Measurements from ENCODE around the gene B3GNT5. TPM values are rescaled to one million over a fixed set of nuclear protein-coding genes. Genes with fewer than 3 reads are reported as not detected.

The B3GNT5 gene
- total RNA-seq, 3 donors from 2014 or later, result 3.0 to 12.1 (median 6.2) TPM

DNA sequence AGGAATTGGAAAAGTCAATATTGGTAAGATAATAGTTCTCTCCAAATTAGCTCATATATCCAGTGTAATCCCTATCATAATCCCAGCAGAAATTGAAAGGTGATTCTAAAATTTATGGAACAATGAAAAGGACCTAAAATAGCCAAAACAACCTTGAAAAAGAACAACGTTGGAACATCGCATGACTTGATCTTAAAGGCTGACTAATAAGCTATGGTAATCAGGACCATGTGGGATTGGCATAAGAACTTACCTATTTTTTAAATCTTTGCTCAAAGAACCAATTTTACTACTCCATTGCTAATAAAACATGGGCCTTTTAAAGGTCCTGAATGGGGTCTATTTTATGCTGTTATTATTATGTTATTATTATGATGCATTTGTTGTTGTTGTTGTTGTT lies 40.9 kb downstream of the B3GNT5 start:
- intact Hi-C loops (cut with DNase I; ENCODE audit: low total_unique reads), result no loop called here
- no peak overlapping the region for H3K4me3 ChIP-seq
- no peaks in the 10 kb centered on the region for H3K27me3 ChIP-seq
- H3K4me1 ChIP-seq, result no peaks in the 10 kb centered on the region
- no peaks in the 10 kb centered on the region for H3K9me3 ChIP-seq
- no peaks in the 10 kb centered on the region for H3K36me3 ChIP-seq
- H3K27ac ChIP-seq, result peak overlapping the region in 1 of 2 donors; percentile 17
- no peak for TF ChIP-seq POLR2AphosphoS5 (IDR thresholded peaks at IDR 0.05)
- TF ChIP-seq, protein P1, sequence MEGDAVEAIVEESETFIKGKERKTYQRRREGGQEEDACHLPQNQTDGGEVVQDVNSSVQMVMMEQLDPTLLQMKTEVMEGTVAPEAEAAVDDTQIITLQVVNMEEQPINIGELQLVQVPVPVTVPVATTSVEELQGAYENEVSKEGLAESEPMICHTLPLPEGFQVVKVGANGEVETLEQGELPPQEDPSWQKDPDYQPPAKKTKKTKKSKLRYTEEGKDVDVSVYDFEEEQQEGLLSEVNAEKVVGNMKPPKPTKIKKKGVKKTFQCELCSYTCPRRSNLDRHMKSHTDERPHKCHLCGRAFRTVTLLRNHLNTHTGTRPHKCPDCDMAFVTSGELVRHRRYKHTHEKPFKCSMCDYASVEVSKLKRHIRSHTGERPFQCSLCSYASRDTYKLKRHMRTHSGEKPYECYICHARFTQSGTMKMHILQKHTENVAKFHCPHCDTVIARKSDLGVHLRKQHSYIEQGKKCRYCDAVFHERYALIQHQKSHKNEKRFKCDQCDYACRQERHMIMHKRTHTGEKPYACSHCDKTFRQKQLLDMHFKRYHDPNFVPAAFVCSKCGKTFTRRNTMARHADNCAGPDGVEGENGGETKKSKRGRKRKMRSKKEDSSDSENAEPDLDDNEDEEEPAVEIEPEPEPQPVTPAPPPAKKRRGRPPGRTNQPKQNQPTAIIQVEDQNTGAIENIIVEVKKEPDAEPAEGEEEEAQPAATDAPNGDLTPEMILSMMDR (IDR thresholded peaks at IDR 0.05), result no peak
- no peak for TF ChIP-seq POLR2A (IDR thresholded peaks at IDR 0.05)
- DNase-seq (ENCODE audit: low spot score in 2 of 2), result no peak

DNA sequence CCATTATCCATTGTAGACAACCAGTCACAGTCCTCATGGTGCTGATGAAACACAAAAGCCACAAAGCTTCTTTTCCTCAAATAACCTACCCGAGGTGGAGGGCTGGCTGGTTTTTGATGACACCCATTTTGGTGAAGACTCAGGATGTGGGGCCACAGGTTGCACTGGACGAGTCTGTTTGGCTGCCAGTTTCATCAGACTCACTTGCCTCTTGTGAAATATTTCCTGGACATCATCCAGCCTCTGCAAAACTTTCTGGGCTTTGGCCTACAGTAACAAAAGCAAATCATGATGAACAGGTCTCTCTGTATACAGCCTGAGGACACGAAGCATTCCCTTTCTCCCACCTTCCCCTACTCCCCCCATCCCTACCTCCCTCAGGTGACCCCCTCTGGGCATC lies 42.2 kb downstream of the B3GNT5 start:
- Histone ChIP-seq H3K27ac (peak overlapping the region; percentile 62 to 79), H3K4me3 (no peak overlapping the region), H3K4me1 (no peaks in the 10 kb centered on the region), H3K27me3 (no peaks in the 10 kb centered on the region), H3K9me3 (no peaks in the 10 kb centered on the region), H3K36me3 (no peaks in the 10 kb centered on the region)
- no peak for TF ChIP-seq POLR2A (IDR thresholded peaks at IDR 0.05)
- TF ChIP-seq, protein P1 (IDR thresholded peaks at IDR 0.05), result no peak
- TF ChIP-seq POLR2AphosphoS5 (IDR thresholded peaks at IDR 0.05), result peak; percentile 49 to 71 (median 62)
- peak; percentile 58 to 82 for DNase-seq (ENCODE audit: low spot score in 2 of 2)
- intact Hi-C loops (cut with DNase I; ENCODE audit: low total_unique reads), result no loop called here

DNA sequence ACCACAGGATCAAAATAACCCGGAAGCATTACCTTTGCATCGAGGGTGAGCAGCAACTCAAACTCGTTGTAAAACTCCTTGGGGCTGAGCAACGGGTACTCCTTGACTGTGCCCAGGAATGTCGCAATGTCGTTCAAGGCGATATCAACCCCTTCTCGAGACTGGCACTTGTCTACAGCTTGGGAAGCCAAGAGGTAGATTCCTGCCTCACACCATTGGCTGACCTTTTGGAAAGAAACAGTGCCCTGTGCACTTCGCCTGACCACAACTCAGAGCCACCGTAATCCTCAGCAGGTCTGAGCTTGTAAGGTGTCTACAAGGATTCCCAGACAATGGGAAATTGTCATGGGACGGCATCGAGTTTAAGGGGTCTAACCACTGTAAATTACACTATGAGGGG lies 43.9 kb downstream of the B3GNT5 start:
- Histone ChIP-seq H3K27me3 (no peaks in the 10 kb centered on the region), H3K4me1 (no peaks in the 10 kb centered on the region), H3K9me3 (no peaks in the 10 kb centered on the region), H3K4me3 (no peak overlapping the region), H3K36me3 (no peaks in the 10 kb centered on the region), H3K27ac (no peak overlapping the region)
- intact Hi-C loops (cut with DNase I; ENCODE audit: low total_unique reads), result no loop called here
- TF ChIP-seq POLR2AphosphoS5 (IDR thresholded peaks at IDR 0.05), result no peak
- TF ChIP-seq, protein P1 (IDR thresholded peaks at IDR 0.05), result no peak
- TF ChIP-seq POLR2A (IDR thresholded peaks at IDR 0.05), result no peak
- DNase-seq (ENCODE audit: low spot score in 2 of 2), result no peak

DNA sequence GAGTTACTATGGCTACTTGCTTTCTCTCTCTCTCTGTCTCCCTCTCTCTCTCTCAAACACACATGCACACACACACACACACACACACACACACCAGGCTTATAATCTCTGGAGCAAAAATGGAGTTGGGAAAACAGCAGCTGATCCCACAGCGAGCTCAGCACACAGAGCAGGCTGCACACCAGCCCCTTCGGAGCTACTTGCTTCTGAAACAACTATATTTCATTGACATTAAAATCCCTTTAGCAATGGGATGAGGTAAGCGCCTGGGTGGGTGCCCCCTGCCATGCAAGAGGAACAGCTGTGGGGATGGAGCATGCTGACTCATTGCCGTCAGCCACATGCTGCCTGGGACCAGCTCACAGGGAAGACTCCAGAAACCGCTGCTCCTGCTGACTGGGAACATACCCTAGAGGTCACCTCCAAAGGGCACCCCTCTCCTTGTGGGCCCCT lies 45.7 kb downstream of the B3GNT5 start:
- H3K27me3 ChIP-seq, result no peaks in the 10 kb centered on the region
- intact Hi-C loops (cut with DNase I; ENCODE audit: low total_unique reads), result no loop called here
- TF ChIP-seq POLR2AphosphoS5 (IDR thresholded peaks at IDR 0.05) (no peak), POLR2A (IDR thresholded peaks at IDR 0.05) (no peak)
- TF ChIP-seq, protein P1 (IDR thresholded peaks at IDR 0.05), result no peak
- no peak overlapping the region for H3K27ac ChIP-seq
- no peak for DNase-seq (ENCODE audit: low spot score in 2 of 2)
- H3K4me3 ChIP-seq, result no peak overlapping the region
- no peaks in the 10 kb centered on the region for H3K9me3 ChIP-seq
- no peaks in the 10 kb centered on the region for H3K36me3 ChIP-seq
- no peaks in the 10 kb centered on the region for H3K4me1 ChIP-seq

DNA sequence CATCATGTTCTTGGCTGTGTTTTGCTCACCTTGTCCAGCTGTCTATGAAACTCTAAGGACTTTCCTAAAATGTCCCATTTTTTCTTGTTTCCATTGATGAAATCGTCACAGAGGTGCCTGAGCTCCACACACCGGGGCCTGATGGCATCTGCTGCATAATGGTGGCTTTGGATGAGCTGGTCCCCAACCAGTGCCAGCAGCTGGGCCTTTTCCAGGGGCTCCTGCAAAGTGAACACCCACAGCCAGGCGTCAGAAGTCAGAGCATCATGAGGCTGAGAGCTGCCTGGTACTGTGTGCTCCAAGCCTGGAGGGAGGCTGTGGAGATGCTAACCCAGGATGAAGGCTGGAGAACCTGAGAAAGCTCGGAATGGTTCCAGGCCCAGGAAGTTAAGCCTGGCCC lies 46.9 kb downstream of the B3GNT5 start:
- intact Hi-C loops (cut with DNase I; ENCODE audit: low total_unique reads), result no loop called here
- TF ChIP-seq POLR2AphosphoS5 (IDR thresholded peaks at IDR 0.05) (no peak), POLR2A (IDR thresholded peaks at IDR 0.05) (no peak)
- TF ChIP-seq, protein P1 (IDR thresholded peaks at IDR 0.05), result no peak

More for the DNA sequence above, 46.9 kb downstream of the B3GNT5 start:
- Histone ChIP-seq H3K27ac (no peak overlapping the region), H3K4me3 (no peak overlapping the region), H3K4me1 (no peaks in the 10 kb centered on the region), H3K36me3 (no peaks in the 10 kb centered on the region), H3K9me3 (no peaks in the 10 kb centered on the region), H3K27me3 (no peaks in the 10 kb centered on the region)
- no peak for DNase-seq (ENCODE audit: low spot score in 2 of 2)

Measured in breast epithelium (tissue), 4 donors.